OCI-M2 (cell line): ENCODE results near the gene PCSK6.
"Not testable (repeated sequence)": the region's sequence is repeated elsewhere in the genome, so short reads cannot be mapped to it uniquely, and the experiment has no call there.

Source experiments
- DNase-seq: peaks from one replicate; lab custom pipeline; 2025; ENCODE audit not compliant: unreplicated experiment; lab: John Stamatoyannopoulos, UW

The PCSK6 gene

DNA sequence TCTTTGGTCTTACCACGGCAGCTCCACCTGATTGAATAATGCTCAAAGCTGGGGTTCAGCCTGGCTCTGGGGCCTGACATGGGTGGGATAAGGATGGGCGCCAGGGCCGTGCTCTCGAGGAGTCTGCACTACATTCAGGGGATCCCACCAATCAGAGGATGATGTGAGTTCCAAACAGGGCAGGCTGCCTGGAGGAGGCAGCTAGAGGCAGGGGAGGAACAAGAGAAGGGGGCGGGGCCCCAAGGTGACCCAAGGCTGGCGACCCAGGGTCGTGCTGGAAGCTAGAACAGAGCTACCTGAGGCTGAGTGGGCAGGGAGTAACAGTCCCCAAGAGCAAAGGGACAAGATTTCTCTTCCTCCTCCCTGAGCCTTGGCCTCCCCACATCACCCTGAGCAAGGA, 56.1 kb downstream of the PCSK6 start:
- DNase-seq = no peak

- DNase-seq = no peak
Measured at GRCh38 chr15:101432982-101433381, 56.5 kb downstream of the PCSK6 start.

DNA sequence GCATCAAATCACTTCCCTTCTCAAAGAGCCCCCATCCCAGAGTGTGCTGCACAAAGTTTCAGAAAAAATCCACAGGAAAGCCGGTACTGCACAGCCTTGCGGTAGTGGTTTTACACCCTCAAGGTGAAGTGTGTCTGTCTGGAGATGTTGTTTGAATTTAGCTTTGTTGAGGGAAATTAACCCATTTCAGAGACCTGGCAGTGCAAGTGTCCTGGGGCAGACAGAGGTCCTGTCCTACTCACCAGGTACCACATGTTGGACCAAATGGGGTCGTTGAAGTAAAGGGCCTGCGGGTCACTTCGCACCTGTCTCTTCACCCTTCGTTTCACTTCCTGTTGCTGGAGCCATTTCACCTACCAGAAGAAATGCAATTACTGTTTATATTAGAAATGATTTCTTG, 57.8 kb downstream of the PCSK6 start:
- no peak for DNase-seq

DNA sequence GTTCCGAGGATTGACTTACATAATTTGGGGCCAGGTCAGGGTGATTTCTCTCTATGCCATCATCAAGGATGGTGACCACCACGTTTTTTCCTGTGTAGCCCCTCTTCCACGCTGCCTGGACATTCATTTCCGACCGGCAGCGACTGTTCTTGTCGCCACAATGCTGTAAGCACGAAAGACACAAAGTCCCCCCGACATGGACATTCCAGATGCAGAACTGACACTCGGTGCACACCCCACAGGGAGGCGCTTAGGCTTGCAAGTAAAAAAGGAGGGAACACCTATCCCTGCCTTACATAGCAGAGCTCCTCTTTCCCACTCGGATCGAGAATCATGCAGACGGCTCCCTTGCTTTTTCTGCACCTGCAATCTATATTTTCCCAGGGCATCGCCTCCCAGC, 58.2 kb downstream of the PCSK6 start:
- DNase-seq = no peak

GRCh38 chr15:101429646-101430045, 59.9 kb downstream of the PCSK6 start:
- no peak for DNase-seq

GRCh38 chr15:101429191-101429590, 60.3 kb downstream of the PCSK6 start:
- DNase-seq = no peak

GRCh38 chr15:101428758-101429157, 60.7 kb downstream of the PCSK6 start:
- no peak for DNase-seq

DNA sequence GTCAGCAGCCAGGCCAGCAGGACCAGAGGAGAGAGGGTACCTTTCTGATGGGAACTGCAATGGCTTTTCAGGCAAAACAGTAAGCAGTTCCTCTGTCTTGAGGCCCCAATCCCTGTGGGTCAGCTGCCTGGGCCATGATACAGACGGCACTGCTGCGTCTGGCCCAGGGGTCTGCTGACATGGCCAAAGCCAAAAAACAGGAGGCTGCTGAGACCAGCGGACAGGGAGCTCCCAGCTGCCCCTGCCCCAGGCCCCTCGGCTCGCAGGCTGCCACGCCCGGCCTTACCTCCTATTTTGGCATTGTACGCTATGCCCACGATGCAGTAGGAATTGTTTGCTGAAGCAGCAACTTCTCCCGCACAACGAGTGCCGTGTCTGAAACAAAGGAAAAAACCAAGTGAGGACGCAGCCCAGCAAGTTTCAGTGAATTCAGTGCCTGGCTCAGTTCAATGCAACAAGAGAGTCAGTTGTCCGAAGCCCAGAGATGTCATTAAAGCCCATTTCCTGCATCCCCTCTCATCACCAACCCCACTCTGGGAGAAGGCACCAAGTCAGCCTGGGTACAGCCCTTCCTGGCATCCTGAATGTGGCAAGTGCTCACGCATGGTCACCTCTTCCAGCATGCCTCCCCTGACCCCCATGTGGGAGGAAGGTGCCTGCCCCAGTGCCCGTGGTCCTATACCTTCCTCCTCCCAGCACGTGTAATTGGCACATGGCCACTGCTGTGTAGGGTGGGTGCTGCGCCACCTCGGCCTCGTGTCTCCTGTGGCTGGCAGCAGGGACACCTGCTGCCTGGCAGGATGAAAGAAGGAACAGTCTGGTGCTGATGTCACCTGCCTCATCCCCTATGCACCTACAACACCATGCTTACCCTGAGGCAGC, 61.7 kb downstream of the PCSK6 start:
- no peak for DNase-seq

DNA sequence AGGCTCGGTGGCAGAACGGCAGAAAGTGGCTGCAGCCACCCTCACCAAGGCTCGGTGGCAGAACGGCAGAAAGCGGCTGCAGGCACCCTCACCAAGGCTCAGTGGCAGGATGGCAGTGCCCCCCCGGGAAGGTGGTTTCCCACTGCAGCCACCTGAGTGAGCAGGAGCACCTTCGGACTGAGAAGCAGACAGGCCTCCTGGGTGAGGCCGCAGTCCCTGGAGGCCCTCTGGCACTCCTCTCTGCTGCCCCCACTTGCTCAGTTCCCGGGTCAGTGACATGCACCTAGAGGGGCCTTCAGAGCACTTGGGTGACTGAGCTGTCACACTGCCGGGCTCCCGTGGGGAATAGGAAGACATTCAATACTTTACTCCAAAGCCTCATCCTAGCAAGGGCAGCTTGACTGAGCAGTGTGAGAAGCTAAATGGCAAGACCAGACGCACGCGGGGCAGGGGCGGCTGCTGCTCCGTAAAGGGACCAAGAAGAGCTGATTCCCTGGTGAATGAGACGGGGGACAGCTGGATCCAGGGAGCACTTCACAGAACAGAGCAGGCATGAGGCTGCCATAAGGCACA, 62.7 kb downstream of the PCSK6 start:
- no peak for DNase-seq

- DNase-seq = no peak
Measured at GRCh38 chr15:101425787-101426365, 63.6 kb downstream of the PCSK6 start.

DNA sequence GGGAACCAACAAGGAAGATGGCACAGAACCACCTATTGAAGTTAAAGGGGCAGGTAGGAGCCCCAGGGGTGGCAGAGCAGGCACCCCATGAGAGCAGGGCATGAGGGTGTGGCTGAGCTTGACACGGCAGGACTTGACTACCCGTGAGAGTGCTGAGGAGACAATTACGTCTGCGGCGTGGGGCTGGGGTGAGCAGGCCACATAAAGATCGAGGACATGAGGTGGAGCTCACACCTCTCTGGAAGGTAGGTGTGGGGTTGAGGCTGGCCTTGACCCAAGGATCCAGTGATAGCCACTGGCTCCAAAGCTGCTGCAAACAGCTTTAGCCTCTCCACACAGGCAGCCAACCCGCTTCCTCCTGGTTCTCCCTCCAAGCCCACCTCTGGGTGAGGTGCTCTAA, 64.5 kb downstream of the PCSK6 start:
- no peak for DNase-seq

GRCh38 chr15:101420232-101420631, 69.3 kb downstream of the PCSK6 start:
- DNase-seq = no peak

GRCh38 chr15:101416475-101416874, 73.0 kb downstream of the PCSK6 start:
- DNase-seq = not testable (repeated sequence)

DNA sequence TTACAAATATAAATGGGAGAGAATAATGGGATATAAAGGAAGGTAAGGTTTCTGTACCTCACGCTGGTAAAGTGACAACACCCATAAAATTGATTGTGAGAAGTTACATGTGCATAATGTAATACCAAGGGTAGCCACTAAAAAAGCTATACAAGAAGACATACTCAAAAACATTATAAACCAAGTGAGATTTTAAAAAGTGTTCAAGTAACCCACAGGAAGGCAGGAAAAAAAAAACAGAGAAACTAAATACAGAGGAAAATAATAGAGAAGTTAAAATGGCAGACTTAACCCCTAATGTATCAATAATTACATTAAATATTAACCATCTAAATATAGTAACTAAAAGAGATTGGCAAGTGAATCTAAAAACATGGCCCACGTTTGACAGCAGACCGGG, 76.3 kb downstream of the PCSK6 start:
- no peak for DNase-seq

- no peak for DNase-seq
Measured at GRCh38 chr15:101411581-101411980, 77.9 kb downstream of the PCSK6 start.

- no peak for DNase-seq
Measured at GRCh38 chr15:101411085-101411484, 78.4 kb downstream of the PCSK6 start.

GRCh38 chr15:101410612-101411011, 78.9 kb downstream of the PCSK6 start:
- DNase-seq = no peak

DNA sequence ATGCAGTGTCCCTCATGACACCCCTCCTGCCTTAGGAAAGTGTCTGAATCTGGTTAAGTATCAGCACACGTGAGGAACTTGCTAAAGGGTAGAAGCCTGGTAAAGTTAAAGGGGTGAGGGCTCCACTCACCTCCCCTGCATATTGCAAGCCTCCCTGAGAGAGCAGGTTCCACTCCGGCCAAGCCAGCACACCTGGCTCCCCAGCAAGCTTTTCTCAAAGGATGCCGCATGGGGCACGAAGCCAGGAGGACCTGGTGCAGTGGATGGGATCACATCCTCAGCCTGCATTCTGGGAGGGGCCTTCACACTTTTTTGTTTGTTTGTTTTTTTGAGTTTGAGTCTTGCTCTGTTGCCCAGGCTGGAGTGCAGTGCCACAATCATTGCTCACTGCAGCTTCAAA, 79.9 kb downstream of the PCSK6 start:
- DNase-seq = no peak

DNA sequence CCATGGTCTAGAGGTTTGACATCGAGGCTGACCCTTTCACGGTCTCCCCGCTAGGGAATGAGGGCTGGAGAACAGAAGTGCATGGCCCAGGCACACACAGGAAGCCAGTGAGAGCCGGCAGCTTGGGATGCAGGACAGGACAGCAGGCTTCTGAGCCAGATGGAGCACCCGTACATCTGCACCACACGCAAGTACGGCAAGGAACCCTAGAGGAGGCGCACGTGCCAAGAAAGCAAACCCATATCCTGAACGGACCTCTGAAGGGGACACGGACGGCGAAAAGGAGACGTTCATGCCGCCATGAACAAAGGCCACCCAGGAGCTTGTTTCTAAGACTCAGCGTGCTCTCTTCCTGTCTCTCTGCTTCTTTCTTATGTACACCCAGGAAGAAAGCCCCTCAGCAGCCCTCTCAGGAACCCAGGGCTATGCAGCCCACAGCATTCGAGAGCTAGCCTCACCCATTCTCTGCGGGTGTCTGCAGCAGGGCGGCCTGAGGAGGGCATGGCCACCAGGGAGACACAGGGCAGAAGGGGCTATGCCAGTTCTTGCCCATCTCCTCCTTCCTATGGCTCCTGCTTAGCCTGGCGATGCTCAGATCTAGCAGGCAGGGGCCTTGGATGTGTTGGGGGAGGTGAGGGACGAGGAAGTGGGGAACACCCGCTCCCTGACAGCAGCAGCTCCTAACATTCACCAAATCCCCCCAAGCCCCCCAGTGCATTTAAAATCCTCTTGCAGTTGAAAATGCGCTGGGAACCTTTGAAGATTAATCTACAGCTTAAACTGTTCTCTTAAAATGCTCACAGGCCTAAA, 81.3 kb downstream of the PCSK6 start:
- DNase-seq = no peak

- no peak for DNase-seq
Measured at GRCh38 chr15:101407439-101407838, 82.1 kb downstream of the PCSK6 start.

- DNase-seq = no peak
Measured at GRCh38 chr15:101406526-101407195, 82.8 kb downstream of the PCSK6 start.
